GM12878 (cell line): ENCODE measurements around the gene HOXD11. TPM values are rescaled to one million over a fixed set of nuclear protein-coding genes. Genes with fewer than 3 reads are reported as not detected.

Source experiments
- ATAC-seq: fragments of 200-7000 bp; cut with Tn5 transposase; 3 replicates; pipeline ENCODE4 v1.9.1; 2020; ENCODE audit warnings: mild to moderate bottlenecking, moderate library complexity
- BruUV-seq: library from RNA; stranded (reverse); fragments of 400-500 nt; replicated peaks from 2 replicates; lab custom pipeline; 2021; lab: Mats Ljungman, UMichigan
- CTCF ChIA-PET: fragments of 300-600 bp; sonication (Branson Sonifier 250); formaldehyde crosslinking; extraction: SDS; loops from one replicate; lab custom pipeline; 2021; ENCODE audit warnings: inconsistent platforms; lab: Yijun Ruan, JAX
- POLR2A ChIA-PET: fragments of 350-600 bp; formaldehyde crosslinking; extraction: SDS; loops from one replicate; lab custom pipeline; 2021; ENCODE audit warnings: inconsistent platforms; lab: Charles Lee
- RAD21 ChIA-PET: fragments of 300-600 bp; sonication (Branson Sonifier 250); formaldehyde crosslinking; loops from one replicate; lab custom pipeline; 2023; ENCODE audit warnings: antibody characterized with exemption; ENCODE audit not compliant: unreplicated experiment; lab: Charles Lee
- SMC1A ChIA-PET: fragments of 300-600 bp; sonication (Branson Sonifier 250); formaldehyde crosslinking; loops from one replicate; lab custom pipeline; 2023; ENCODE audit not compliant: unreplicated experiment, uncharacterized antibody; lab: Charles Lee
- DNase-seq: peaks from one replicate; pipeline ENCODE4 v3.0.0-alpha.2; 2011; ENCODE audit warnings: low read depth, low spot score
- FAIRE-seq: peaks from 3 replicates; lab custom pipeline; 2011; peaks lifted over from hg19 to GRCh38; lab: Jason Lieb, UNC
- H2AFZ ChIP-seq: 2 replicates; pipeline ENCODE4 v1.6.0; 2011; ENCODE audit warnings: low read depth, low read length, control low read depth; ENCODE audit not compliant: control insufficient read depth
- H3K27ac ChIP-seq: 2 replicates; pipeline ENCODE4 v1.5.1; 2011; ENCODE audit warnings: control low read depth; ENCODE audit not compliant: control insufficient read depth, insufficient read depth
- H3K27me3 ChIP-seq, 2 experiments: replicated peaks in 1 of 2; 2 replicates each; pipeline versions ENCODE4 v1.6.0 to v1.6.1; 2011; ENCODE audit warnings: low read length in 1 of 2; ENCODE audit not compliant: control insufficient read depth in 2 of 2, insufficient read depth in 2 of 2
- H3K36me3 ChIP-seq, 2 experiments: 2 replicates each; pipeline ENCODE4 v1.5.1; 2011; ENCODE audit warnings: low read length in 1 of 2; ENCODE audit not compliant: control insufficient read depth in 2 of 2, insufficient read depth in 2 of 2
- H3K4me1 ChIP-seq: 2 replicates; pipeline ENCODE4 v1.6.1; 2011; ENCODE audit warnings: mild to moderate bottlenecking, low read length, moderate library complexity, mixed read lengths; ENCODE audit not compliant: control insufficient read depth, insufficient read depth
- H3K4me2 ChIP-seq: 2 replicates; pipeline ENCODE4 v1.6.0; 2011; ENCODE audit warnings: control low read depth; ENCODE audit not compliant: control insufficient read depth, insufficient read depth
- H3K4me3 ChIP-seq: fragments of 200-600 bp; sonication (generic); 2 replicates; pipeline ENCODE4 v1.5.1; 2016
- H3K79me2 ChIP-seq: 2 replicates; pipeline ENCODE4 v1.6.0; 2011; ENCODE audit warnings: low read length; ENCODE audit not compliant: control insufficient read depth, insufficient read depth
- H3K9ac ChIP-seq: 2 replicates; pipeline ENCODE4 v1.8.0; 2011; ENCODE audit warnings: low read length, control low read depth, mixed read lengths; ENCODE audit not compliant: control insufficient read depth, insufficient read depth
- H3K9me3 ChIP-seq: replicated peaks from 3 replicates; pipeline ENCODE4 v1.5.1; 2011; ENCODE audit warnings: mild to moderate bottlenecking, low read length; ENCODE audit not compliant: control insufficient read depth, insufficient read depth
- H4K20me1 ChIP-seq: 2 replicates; pipeline ENCODE4 v1.6.0; 2011; ENCODE audit not compliant: control insufficient read depth, insufficient read depth
- E2F8 ChIP-seq: fragments of 450-650 bp; IDR thresholded peaks from 2 replicates; pipeline ENCODE4 v1.6.1; 2018; ENCODE audit warnings: mild to moderate bottlenecking, low read depth, moderate library complexity; ENCODE audit not compliant: partially characterized antibody
- FOXM1 ChIP-seq: IDR thresholded peaks from 2 replicates; pipeline ENCODE4 v1.6.1; 2012; ENCODE audit warnings: low read depth, mild to moderate bottlenecking, inconsistent platforms, low read length, moderate library complexity
- MEF2A ChIP-seq: IDR thresholded peaks from 2 replicates; pipeline ENCODE4 v1.6.1; 2011; ENCODE audit warnings: low read depth, mild to moderate bottlenecking, low read length, moderate library complexity; ENCODE audit not compliant: insufficient read depth
- NBN ChIP-seq: fragments of 450-650 bp; IDR thresholded peaks from 2 replicates; pipeline ENCODE4 v1.6.1; 2016
- NFIC ChIP-seq: IDR thresholded peaks from 2 replicates; pipeline ENCODE4 v1.6.1; 2012; ENCODE audit warnings: low read depth, mild to moderate bottlenecking, inconsistent platforms, low read length, moderate library complexity
- PBX3 ChIP-seq: IDR thresholded peaks from 2 replicates; pipeline ENCODE4 v1.6.1; 2011; ENCODE audit warnings: mild to moderate bottlenecking, low read depth, low read length, moderate library complexity; ENCODE audit not compliant: insufficient replicate concordance
- SKIL ChIP-seq: fragments of 450-650 bp; IDR thresholded peaks from 2 replicates; pipeline ENCODE4 v1.6.1; 2017; ENCODE audit warnings: mild to moderate bottlenecking, low read depth, inconsistent platforms; ENCODE audit not compliant: poor library complexity, severe bottlenecking
- SMAD1 ChIP-seq: fragments of 450-650 bp; IDR thresholded peaks from 2 replicates; pipeline ENCODE4 v1.6.1; 2018; ENCODE audit warnings: mild to moderate bottlenecking, low read depth; ENCODE audit not compliant: partially characterized antibody
- SMARCA5 ChIP-seq: fragments of 450-650 bp; IDR thresholded peaks from 2 replicates; pipeline ENCODE4 v1.6.1; 2017; ENCODE audit warnings: mild to moderate bottlenecking
- SUZ12 ChIP-seq: fragments of 200-600 bp; sonication (generic); IDR thresholded peaks from one replicate; pipeline ENCODE4 v1.6.1; 2018; ENCODE audit warnings: antibody characterized with exemption, mild to moderate bottlenecking; ENCODE audit not compliant: unreplicated experiment
- WRNIP1 ChIP-seq: IDR thresholded peaks from 2 replicates; pipeline ENCODE4 v1.6.1; 2011; ENCODE audit warnings: low read depth, low read length, improper control_type of control experiment, borderline replicate concordance
- ZBTB4 ChIP-seq: fragments of 450-650 bp; formaldehyde crosslinking; IDR thresholded peaks from 2 replicates; pipeline ENCODE4 v1.4.0; 2022; ENCODE audit warnings: mild to moderate bottlenecking, moderate library complexity
- ZSCAN29 ChIP-seq: fragments of 450-650 bp; IDR thresholded peaks from 2 replicates; pipeline ENCODE4 v1.6.1; 2017; ENCODE audit warnings: mild to moderate bottlenecking, moderate library complexity
- WGBS: methylation state at CpG from one replicate; pipeline ENCODE4 v1.1.6; 2016; ENCODE audit warnings: low lambda C conversion rate; ENCODE audit not compliant: insufficient replicate concordance, insufficient coverage; ENCODE audit errors: missing lambda C conversion rate; 5-methylcytosine and 5-hydroxymethylcytosine counted together
- in situ Hi-C: fragments of 300-500 bp; cut with MboI; formaldehyde crosslinking; loops from 9 replicates; pipeline ENCODE4 v1.14.3; 2018; ENCODE audit warnings: mixed read lengths
- intact Hi-C: fragments of 100-400 bp; cut with micrococcal nuclease; formaldehyde crosslinking; loops from one replicate; pipeline ENCODE4 v1.14.2; 2022; ENCODE audit not compliant: unreplicated experiment
- polyA plus RNA-seq, 11 experiments: library from polyadenylated mRNA; depleted of rRNA in 4 of 11; unstranded in 6 of 11; stranded (reverse) in 5 of 11; fragments of >200 nt; fragmentation: Nextera tagmentation in 4 of 11; fragmentation: Illumina TruSeq in 1 of 11; extraction: Ambion mirVana in 4 of 11; extraction: Trizol in 1 of 11; gene quantifications; 1 replicate in 1 of 11; 2 replicates in 10 of 11; pipeline versions ENCODE4 v1.2.1 to v1.2.3, GENCODE V29; 2011 to 2016; ENCODE audit warnings: inconsistent platforms in 2 of 11, missing spikeins in 2 of 11, low read depth in 1 of 11
- total RNA-seq, 4 experiments: library from RNA; depleted of rRNA in 3 of 4; stranded (reverse); fragments of >200 nt in 3 of 4; fragmentation: Illumina TruSeq in 1 of 4; extraction: Trizol in 1 of 4; gene quantifications; 2 replicates each; pipeline versions ENCODE4 v1.2.1 to v1.2.3, GENCODE V29; 2013 to 2021

Gene HOXD11
- total and polyA plus RNA-seq, 10 of the 15 experiments (the other 5 are each of a cell fraction or from before 2014, with no cell fraction given), result not detected

- H3K9me3 ChIP-seq, result no peaks in the 10 kb centered on the region; the same call in 2 of the 3 replicates
- no peak overlapping the region for H2AFZ ChIP-seq
- no peak overlapping the region; the same call in 1 of the 2 replicates for H3K4me2 ChIP-seq
- ChIA-PET SMC1A (interaction anchor here (5.3 kb wide), 1 partner anchor 417 kb away, joined by 58 read pairs; no protein-coding TSS in a partner anchor), RAD21 (no interaction called here), CTCF (interaction anchor here (0.9 kb wide), 1 partner anchor 418 kb away, joined by 3 read pairs; no protein-coding TSS in a partner anchor), POLR2A (no interaction called here)
- WGBS, result 37% methylated on average over 56 of the region's 71 CpGs
- H3K4me1 ChIP-seq, result no peaks in the 10 kb centered on the region
- H3K27ac ChIP-seq, result no peak overlapping the region
- peaks cover 5 to 18% of the 10 kb centered on the region in 2 experiments for H3K27me3 ChIP-seq
- no peak for ATAC-seq
- H3K9ac ChIP-seq, result no peak overlapping the region
- no peak for DNase-seq
- H4K20me1 ChIP-seq, result no peaks in the 10 kb centered on the region
- no peaks in the 10 kb centered on the region for H3K79me2 ChIP-seq
- in situ Hi-C loops, result loop anchor here (25.0 kb wide), 1 partner anchor 1201 kb away; no protein-coding TSS in a partner anchor
- no peak for FAIRE-seq
- no peaks in the 10 kb centered on the region for H3K36me3 ChIP-seq
- BruUV-seq, result no TSS peak
- intact Hi-C loops, result no loop called here
- H3K4me3 ChIP-seq, result no peak overlapping the region
- no peak for TF ChIP-seq SMAD1
- TF ChIP-seq NBN, result no peak
- TF ChIP-seq ZSCAN29, result no peak
- no peak for TF ChIP-seq FOXM1
- no peak for TF ChIP-seq PBX3
- no peak for TF ChIP-seq ZBTB4 (CRISPR knock-in tag)
- TF ChIP-seq MEF2A, result no peak
- TF ChIP-seq SUZ12, result peak; percentile 32
- no peak for TF ChIP-seq E2F8
- no peak for TF ChIP-seq NFIC
- no peak for TF ChIP-seq SKIL
- TF ChIP-seq WRNIP1, result no peak
- TF ChIP-seq SMARCA5, result no peak
These were observed 29.5 kb downstream of the HOXD11 start for GRCh38 chr2:176136374-176137251.
